GM18951 (cell line): ENCODE results near the gene TSHZ2.

ENCODE experiments used
- POLR2A ChIP-seq: IDR thresholded peaks from 4 replicates; pipeline ENCODE4 v1.6.1; 2011; ENCODE audit warnings: mild to moderate bottlenecking; ENCODE audit not compliant: insufficient read length, insufficient read depth; ENCODE audit errors: extremely low read depth
- in situ Hi-C: fragments of 300-500 bp; cut with MboI; formaldehyde crosslinking; loops from one replicate; pipeline ENCODE4 v1.12.0; 2022; ENCODE audit warnings: low sequenced_read_pairs, mixed read lengths, inconsistent platforms; ENCODE audit not compliant: unreplicated experiment

TSHZ2 gene

GRCh38 chr20:53244711-53245110, 272.6 kb downstream of the TSHZ2 start:
- no peak for TF ChIP-seq POLR2A
- in situ Hi-C loops = no loop called here

DNA sequence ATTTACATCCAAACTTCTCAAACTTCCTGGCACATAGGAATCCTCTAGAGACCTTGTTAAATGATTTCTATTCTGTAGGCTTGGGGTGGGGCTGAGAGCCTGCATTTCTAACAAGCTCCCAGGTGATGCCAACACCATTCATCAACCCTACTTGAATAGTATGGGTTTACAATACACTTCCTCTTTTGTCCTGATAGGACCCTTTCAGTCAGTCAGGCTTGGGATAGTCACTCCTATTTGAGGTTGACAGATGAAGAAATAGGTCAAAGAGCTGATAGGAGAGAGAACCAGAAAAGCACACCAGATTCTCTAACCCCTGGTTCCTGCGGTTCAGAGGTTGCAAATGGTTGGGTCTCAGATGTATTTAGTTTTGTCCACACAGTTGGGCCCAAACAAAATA, 273.4 kb downstream of the TSHZ2 start:
- no peak for TF ChIP-seq POLR2A
- in situ Hi-C loops = no loop called here

DNA sequence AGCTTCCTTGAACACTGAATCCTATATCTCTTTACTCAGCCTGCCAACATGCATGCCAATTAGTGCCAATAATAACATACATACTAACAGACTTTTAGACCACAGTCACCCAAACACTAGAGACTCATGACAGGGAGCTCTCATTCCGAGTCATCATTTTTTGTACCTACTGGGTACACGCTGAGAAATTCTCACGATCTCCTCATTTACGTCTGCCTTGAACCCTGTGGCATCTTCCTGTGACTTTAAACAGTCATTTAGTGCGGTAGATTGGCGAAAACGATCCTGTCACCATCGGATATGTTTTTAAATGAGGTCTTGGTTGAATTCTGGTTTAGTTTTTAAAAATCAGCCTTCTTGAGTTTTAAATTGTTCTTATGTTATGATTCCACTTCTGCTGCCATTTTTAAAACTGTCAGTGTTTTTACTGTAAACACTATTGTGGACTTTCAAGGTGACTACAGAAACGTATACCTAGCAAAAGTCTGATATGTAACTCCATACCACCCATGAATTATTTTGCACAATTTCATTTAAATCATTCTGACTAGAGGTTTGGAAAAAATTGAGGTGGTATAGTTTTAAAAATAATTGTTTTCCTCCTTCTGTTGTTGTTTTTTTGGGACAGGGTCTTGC, 275.4 kb downstream of the TSHZ2 start:
- no peak for TF ChIP-seq POLR2A
- in situ Hi-C loops = no loop called here

DNA sequence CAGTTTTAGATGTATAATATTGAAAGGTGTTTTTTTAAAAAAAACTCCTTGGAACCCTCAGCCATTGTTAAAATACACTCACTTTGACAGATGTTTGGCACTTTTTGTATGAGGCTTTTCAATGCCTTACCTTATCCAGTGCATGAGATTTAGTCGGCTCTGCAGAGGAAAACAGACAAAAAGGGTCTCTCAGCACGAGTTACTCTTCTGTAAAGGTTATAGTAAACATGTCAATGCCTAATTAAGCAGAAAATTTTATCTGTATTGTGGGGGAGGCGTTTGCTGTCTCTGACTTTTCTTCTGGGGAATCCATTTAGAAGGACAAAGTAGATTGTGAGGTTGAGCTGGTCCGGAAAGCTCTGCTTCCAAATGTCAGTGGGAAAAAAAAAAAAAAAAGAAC, 278.3 kb downstream of the TSHZ2 start:
- in situ Hi-C loops = no loop called here
- no peak for TF ChIP-seq POLR2A

- in situ Hi-C loops = no loop called here
- no peak for TF ChIP-seq POLR2A
These were observed 279.8 kb downstream of the TSHZ2 start for GRCh38 chr20:53252002-53252401.

DNA sequence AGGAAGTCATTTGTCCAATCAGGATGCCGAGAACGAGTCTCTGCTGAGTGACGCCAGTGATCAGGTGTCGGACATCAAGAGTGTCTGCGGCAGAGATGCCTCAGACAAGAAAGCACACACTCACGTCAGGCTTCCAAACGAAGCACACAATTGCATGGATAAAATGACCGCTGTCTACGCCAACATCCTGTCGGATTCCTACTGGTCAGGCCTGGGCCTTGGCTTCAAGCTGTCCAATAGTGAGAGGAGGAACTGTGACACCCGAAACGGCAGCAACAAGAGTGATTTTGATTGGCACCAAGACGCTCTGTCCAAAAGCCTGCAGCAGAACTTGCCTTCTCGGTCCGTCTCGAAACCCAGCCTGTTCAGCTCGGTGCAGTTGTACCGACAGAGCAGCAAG, 281.5 kb downstream of the TSHZ2 start:
- in situ Hi-C loops = no loop called here
- TF ChIP-seq POLR2A = no peak

- TF ChIP-seq POLR2A = no peak
- in situ Hi-C loops = no loop called here
These were observed 283.0 kb downstream of the TSHZ2 start for GRCh38 chr20:53255102-53255710.

DNA sequence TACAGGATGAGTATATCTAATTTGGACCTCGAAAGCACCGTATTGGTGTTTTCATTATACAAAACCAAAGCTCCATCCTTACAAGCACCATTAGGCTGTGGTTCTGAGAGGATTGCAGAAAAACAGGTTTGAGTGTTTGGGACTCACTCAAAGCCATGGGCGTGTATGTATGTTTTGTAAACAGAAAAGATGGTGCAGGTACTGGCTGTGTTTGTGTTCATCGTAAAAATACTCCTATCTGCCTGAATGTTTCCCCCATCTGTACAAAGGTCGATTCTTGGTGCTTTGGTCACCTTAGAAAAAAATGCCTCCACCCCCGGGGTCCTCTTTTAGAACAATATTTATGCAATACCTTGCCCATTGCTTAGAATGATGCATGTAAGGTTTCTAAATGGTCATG, 286.6 kb downstream of the TSHZ2 start:
- TF ChIP-seq POLR2A = no peak
- in situ Hi-C loops = no loop called here

DNA sequence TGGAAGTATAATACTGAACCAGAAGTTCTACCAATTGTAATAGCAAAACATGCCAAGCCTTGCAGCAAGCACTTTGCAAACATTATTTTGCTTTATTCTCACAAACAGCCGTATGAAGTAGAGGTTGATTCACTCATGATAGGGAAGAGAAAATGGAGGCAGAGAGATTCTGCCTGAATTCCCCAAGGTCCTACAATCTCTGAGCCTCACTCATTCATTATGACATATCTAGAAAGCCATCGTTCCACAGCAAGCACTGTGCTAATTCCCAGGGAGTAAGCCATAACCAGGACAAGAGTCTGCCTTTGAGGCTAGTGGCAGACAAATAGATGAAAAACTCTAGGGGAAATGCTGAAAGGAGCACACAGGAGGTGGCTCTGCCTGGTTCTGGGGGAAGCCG, 288.0 kb downstream of the TSHZ2 start:
- no peak for TF ChIP-seq POLR2A
- in situ Hi-C loops = no loop called here

DNA sequence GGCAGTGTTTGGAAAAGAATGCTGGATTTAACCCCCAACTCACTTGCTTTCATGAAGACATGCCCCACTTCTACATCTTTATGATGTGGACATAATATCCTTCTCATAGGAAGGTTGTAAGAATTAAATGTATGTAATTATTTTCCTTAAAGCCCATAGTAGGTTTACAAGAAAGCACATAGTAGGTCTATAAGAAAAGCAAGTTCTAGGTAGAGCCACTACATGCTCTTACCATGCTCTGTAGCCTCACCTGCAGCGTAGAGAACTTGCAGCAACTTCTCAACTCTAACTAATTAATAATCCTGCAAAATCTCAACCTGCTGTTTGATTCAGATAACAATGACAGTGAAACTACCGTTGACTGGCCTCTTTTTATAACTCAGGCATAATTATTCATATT, 288.4 kb downstream of the TSHZ2 start:
- in situ Hi-C loops = no loop called here
- TF ChIP-seq POLR2A = no peak

GRCh38 chr20:53262365-53262764, 290.2 kb downstream of the TSHZ2 start:
- TF ChIP-seq POLR2A = no peak
- in situ Hi-C loops = no loop called here

GRCh38 chr20:53263554-53264438, 291.6 kb downstream of the TSHZ2 start:
- in situ Hi-C loops = no loop called here
- no peak for TF ChIP-seq POLR2A

DNA sequence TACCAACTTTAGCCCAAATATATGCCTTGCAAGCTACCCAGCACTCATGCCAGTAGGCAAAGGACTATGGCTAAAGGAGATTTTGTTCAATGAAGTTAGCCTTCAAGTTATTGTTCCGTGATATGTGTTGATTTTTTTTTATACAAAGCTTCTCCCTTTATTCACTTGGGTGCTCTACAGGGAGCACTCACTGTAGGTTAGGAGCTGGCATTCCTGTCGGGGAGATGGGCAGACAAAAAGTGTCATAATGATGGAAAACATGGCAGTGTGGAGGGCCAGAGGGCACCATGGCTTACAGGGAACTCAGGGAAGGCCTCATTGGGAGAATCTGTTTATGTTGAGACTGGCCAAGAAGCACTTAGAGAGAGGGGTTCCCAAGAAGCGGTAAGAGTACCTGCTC, 292.4 kb downstream of the TSHZ2 start:
- in situ Hi-C loops = no loop called here
- TF ChIP-seq POLR2A = no peak
